Suprapubic skin (tissue), 4 donors: ENCODE results near the gene FGF4. TPM values are rescaled to one million over a fixed set of nuclear protein-coding genes. Genes with fewer than 3 reads are reported as not detected.

ENCODE experiments used
- DNase-seq, 2 donors: peaks; one replicate each; pipeline ENCODE4 v3.0.0-alpha.2; 2019; ENCODE audit warnings: low spot score in 2 of 2
- H3K27ac ChIP-seq: fragments of 200-600 bp; sonication (generic); one replicate; pipeline ENCODE4 v1.5.1; 2019
- H3K27me3 ChIP-seq: fragments of 200-600 bp; sonication (generic); one replicate; pipeline ENCODE4 v1.5.1; 2019
- H3K36me3 ChIP-seq: fragments of 200-600 bp; sonication (generic); one replicate; pipeline ENCODE4 v1.5.1; 2019
- H3K4me1 ChIP-seq: fragments of 200-600 bp; sonication (generic); one replicate; pipeline ENCODE4 v1.5.1; 2019
- H3K4me3 ChIP-seq: fragments of 200-600 bp; sonication (generic); one replicate; pipeline ENCODE4 v1.5.1; 2019; ENCODE audit warnings: mild to moderate bottlenecking
- H3K9me3 ChIP-seq: fragments of 200-600 bp; sonication (generic); one replicate; pipeline ENCODE4 v1.5.1; 2019
- CTCF ChIP-seq, 2 donors: fragments of 200-600 bp in 1 of 2; fragments of 450-650 bp in 1 of 2; sonication (generic) in 1 of 2; IDR thresholded peaks; one replicate each; pipeline ENCODE4 v1.5.1; 2016 to 2019; ENCODE audit warnings: antibody characterized with exemption in 2 of 2, mild to moderate bottlenecking in 1 of 2, moderate library complexity in 1 of 2
- EP300 ChIP-seq: sonication (generic); formaldehyde crosslinking; IDR thresholded peaks from one replicate; pipeline ENCODE4 v1.6.1; 2017; ENCODE audit warnings: antibody characterized with exemption
- POLR2A ChIP-seq, 2 donors: fragments of 450-650 bp; IDR thresholded peaks; one replicate each; pipeline ENCODE4 v1.6.1; 2017; ENCODE audit warnings: antibody characterized with exemption in 2 of 2, mild to moderate bottlenecking in 2 of 2, moderate library complexity in 2 of 2
- POLR2AphosphoS5 ChIP-seq, 3 donors: sonication (generic); formaldehyde crosslinking; IDR thresholded peaks; one replicate each; pipeline ENCODE4 v1.6.1; 2017; ENCODE audit warnings: antibody characterized with exemption in 3 of 3
- WGBS: methylation state at CpG from one replicate; pipeline ENCODE4 v1.1.5; 2018; 5-methylcytosine and 5-hydroxymethylcytosine counted together
- total RNA-seq, 4 donors: library from RNA; depleted of rRNA; stranded (reverse); fragments of >200 nt; gene quantifications; one replicate each; pipeline ENCODE4 v1.1.0, GENCODE V29; 2016

Gene FGF4
- total RNA-seq, 4 donors from 2014 or later, result not detected

- no peak overlapping the region for H3K4me3 ChIP-seq
- DNase-seq, result no peak
- no peaks in the 10 kb centered on the region for H3K36me3 ChIP-seq
- no peaks in the 10 kb centered on the region for H3K9me3 ChIP-seq
- TF ChIP-seq POLR2AphosphoS5 (IDR thresholded peaks at IDR 0.05) (no peak), POLR2A (IDR thresholded peaks at IDR 0.05) (no peak), CTCF (IDR thresholded peaks at IDR 0.05) (no peak)
- no peaks in the 10 kb centered on the region for H3K27me3 ChIP-seq
- H3K27ac ChIP-seq, result no peak overlapping the region
- 59% methylated on average over 4 of the region's 4 CpGs for WGBS
- no peaks in the 10 kb centered on the region for H3K4me1 ChIP-seq
These were observed 12.3 kb upstream of the FGF4 start for GRCh38 chr11:69787457-69787856.

GRCh38 chr11:69781241-69781640 is 6.1 kb upstream of the FGF4 start:
- H3K4me1 ChIP-seq, result no peaks in the 10 kb centered on the region
- H3K36me3 ChIP-seq, result no peaks in the 10 kb centered on the region
- 59% methylated on average over 7 of the region's 8 CpGs for WGBS
- no peak for TF ChIP-seq EP300
- no peak for TF ChIP-seq POLR2AphosphoS5 (IDR thresholded peaks at IDR 0.05)
- no peak for TF ChIP-seq POLR2A (IDR thresholded peaks at IDR 0.05)
- no peak for TF ChIP-seq CTCF (IDR thresholded peaks at IDR 0.05)
- H3K9me3 ChIP-seq, result no peaks in the 10 kb centered on the region
- H3K27me3 ChIP-seq, result peaks cover 32% of the 10 kb centered on the region
- no peak overlapping the region for H3K27ac ChIP-seq
- no peak overlapping the region for H3K4me3 ChIP-seq
- no peak for DNase-seq

GRCh38 chr11:69778373-69778772 is 3.2 kb upstream of the FGF4 start:
- Histone ChIP-seq H3K4me1 (peaks cover 14% of the 10 kb centered on the region), H3K9me3 (no peaks in the 10 kb centered on the region), H3K27ac (no peak overlapping the region), H3K36me3 (no peaks in the 10 kb centered on the region), H3K27me3 (peaks cover 61% of the 10 kb centered on the region), H3K4me3 (no peak overlapping the region)
- DNase-seq, result no peak
- TF ChIP-seq EP300 (no peak), POLR2AphosphoS5 (IDR thresholded peaks at IDR 0.05) (no peak), CTCF (IDR thresholded peaks at IDR 0.05) (no peak), POLR2A (IDR thresholded peaks at IDR 0.05) (no peak)
- WGBS, result 83% methylated on average over 8 of the region's 8 CpGs

GRCh38 chr11:69774354-69775162 is 583 bp downstream of the FGF4 start:
- TF ChIP-seq POLR2AphosphoS5 (IDR thresholded peaks at IDR 0.05) (no peak), CTCF (IDR thresholded peaks at IDR 0.05) (no peak), EP300 (no peak), POLR2A (IDR thresholded peaks at IDR 0.05) (no peak)
- H3K36me3 ChIP-seq, result no peaks in the 10 kb centered on the region
- H3K4me1 ChIP-seq, result peaks cover 14% of the 10 kb centered on the region
- peaks cover 87% of the 10 kb centered on the region for H3K27me3 ChIP-seq
- no CpG with 5 or more reads among the region's 107 CpGs for WGBS
- no peaks in the 10 kb centered on the region for H3K9me3 ChIP-seq
- H3K4me3 ChIP-seq, result no peak overlapping the region
- no peak for DNase-seq
- H3K27ac ChIP-seq, result no peak overlapping the region

- no peaks in the 10 kb centered on the region for H3K9me3 ChIP-seq
- H3K27me3 ChIP-seq, result peaks cover 95% of the 10 kb centered on the region
- 8% methylated on average over 4 of the region's 30 CpGs for WGBS
- H3K4me1 ChIP-seq, result peaks cover 14% of the 10 kb centered on the region
- H3K4me3 ChIP-seq, result no peak overlapping the region
- H3K36me3 ChIP-seq, result no peaks in the 10 kb centered on the region
- H3K27ac ChIP-seq, result no peak overlapping the region
- no peak for TF ChIP-seq EP300
- TF ChIP-seq POLR2A (IDR thresholded peaks at IDR 0.05), result no peak
- no peak for TF ChIP-seq POLR2AphosphoS5 (IDR thresholded peaks at IDR 0.05)
- no peak for TF ChIP-seq CTCF (IDR thresholded peaks at IDR 0.05)
- DNase-seq, result no peak
These were observed 1.4 kb downstream of the FGF4 start for GRCh38 chr11:69773626-69774353.
